AG10803 (cell line): Measurements from ENCODE around the gene MYO1C.
A peak's percentile ranks its signal among the peaks of the same experiment; 100 is the strongest.

Source experiments
- DNase-seq: peaks from one replicate; pipeline ENCODE4 v3.0.0; 2010; ENCODE audit warnings: low read depth
- H3K4me3 ChIP-seq: 2 replicates; pipeline ENCODE4 v1.5.1; 2011; ENCODE audit warnings: mild to moderate bottlenecking, low read length, control low read depth
- CTCF ChIP-seq: conservative IDR thresholded peaks from 2 replicates; pipeline ENCODE4 v1.5.1; 2011; ENCODE audit warnings: mild to moderate bottlenecking, low read length, control low read depth, inconsistent platforms

The MYO1C gene

GRCh38 chr17:1484676-1485422, 7.6 kb downstream of the MYO1C start:
- H3K4me3 ChIP-seq = peak overlapping the region; percentile 84
- DNase-seq = no peak
- no peak for TF ChIP-seq CTCF

- peak overlapping the region; percentile 84 for H3K4me3 ChIP-seq
- no peak for DNase-seq
- no peak for TF ChIP-seq CTCF
Measured at GRCh38 chr17:1484060-1484535, 8.4 kb downstream of the MYO1C start.

GRCh38 chr17:1482680-1483079, 9.8 kb downstream of the MYO1C start:
- H3K4me3 ChIP-seq = no peak overlapping the region
- DNase-seq = no peak
- no peak for TF ChIP-seq CTCF

- DNase-seq = no peak
- H3K4me3 ChIP-seq = no peak overlapping the region
- TF ChIP-seq CTCF = no peak
Measured at GRCh38 chr17:1481736-1482135, 10.8 kb downstream of the MYO1C start.

GRCh38 chr17:1480747-1481465, 11.6 kb downstream of the MYO1C start:
- no peak overlapping the region for H3K4me3 ChIP-seq
- no peak for TF ChIP-seq CTCF
- DNase-seq = peak; percentile 44

GRCh38 chr17:1478418-1478817, 14.1 kb downstream of the MYO1C start:
- no peak for TF ChIP-seq CTCF
- no peak for DNase-seq
- no peak overlapping the region for H3K4me3 ChIP-seq

GRCh38 chr17:1475321-1475854, 17.1 kb downstream of the MYO1C start:
- no peak for DNase-seq
- no peak overlapping the region for H3K4me3 ChIP-seq
- TF ChIP-seq CTCF = no peak
